Mammary epithelial cell (primary cell): ENCODE data around the gene MID1IP1.

ENCODE experiments used
- EZH2 ChIP-seq: IDR thresholded peaks from 2 replicates; pipeline ENCODE4 v1.6.1; 2012; ENCODE audit warnings: low read length, inconsistent platforms, borderline replicate concordance
- TF ChIP-seq, protein P1 (sequence below), 2 donors: IDR thresholded peaks in 1 of 2; conservative IDR thresholded peaks in 1 of 2; 2 replicates each; pipeline ENCODE4 v1.5.1; 2011 to 2012; ENCODE audit warnings: inconsistent platforms in 2 of 2, low read length in 2 of 2, mild to moderate bottlenecking in 2 of 2, control low read depth in 1 of 2, low read depth in 1 of 2; ENCODE audit not compliant: insufficient read depth in 1 of 2; ENCODE audit errors: extremely low read depth in 1 of 2

DNA sequence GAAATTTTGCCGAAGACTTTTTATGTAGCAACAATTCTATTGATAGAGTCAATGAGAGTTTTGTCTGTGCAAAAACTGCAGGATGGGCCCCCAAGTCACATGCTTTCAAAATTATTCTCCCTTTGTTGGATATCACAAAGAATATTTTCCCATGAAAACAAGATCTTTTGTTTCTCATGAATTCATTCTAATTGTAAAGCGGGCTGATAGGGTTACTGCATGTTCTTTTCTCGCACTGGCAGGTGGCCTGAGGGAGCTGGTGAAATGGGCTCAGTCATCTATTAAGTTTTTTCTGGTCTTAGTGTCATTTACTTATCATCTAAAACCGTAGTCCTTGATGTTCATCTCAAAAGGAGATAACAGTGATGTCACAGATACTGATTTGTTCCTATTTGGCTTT, 44.2 kb downstream of the MID1IP1 start:
- TF ChIP-seq, protein P1, sequence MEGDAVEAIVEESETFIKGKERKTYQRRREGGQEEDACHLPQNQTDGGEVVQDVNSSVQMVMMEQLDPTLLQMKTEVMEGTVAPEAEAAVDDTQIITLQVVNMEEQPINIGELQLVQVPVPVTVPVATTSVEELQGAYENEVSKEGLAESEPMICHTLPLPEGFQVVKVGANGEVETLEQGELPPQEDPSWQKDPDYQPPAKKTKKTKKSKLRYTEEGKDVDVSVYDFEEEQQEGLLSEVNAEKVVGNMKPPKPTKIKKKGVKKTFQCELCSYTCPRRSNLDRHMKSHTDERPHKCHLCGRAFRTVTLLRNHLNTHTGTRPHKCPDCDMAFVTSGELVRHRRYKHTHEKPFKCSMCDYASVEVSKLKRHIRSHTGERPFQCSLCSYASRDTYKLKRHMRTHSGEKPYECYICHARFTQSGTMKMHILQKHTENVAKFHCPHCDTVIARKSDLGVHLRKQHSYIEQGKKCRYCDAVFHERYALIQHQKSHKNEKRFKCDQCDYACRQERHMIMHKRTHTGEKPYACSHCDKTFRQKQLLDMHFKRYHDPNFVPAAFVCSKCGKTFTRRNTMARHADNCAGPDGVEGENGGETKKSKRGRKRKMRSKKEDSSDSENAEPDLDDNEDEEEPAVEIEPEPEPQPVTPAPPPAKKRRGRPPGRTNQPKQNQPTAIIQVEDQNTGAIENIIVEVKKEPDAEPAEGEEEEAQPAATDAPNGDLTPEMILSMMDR (conservative IDR thresholded peaks at IDR 0.05 in 1 of 2, IDR thresholded peaks at IDR 0.05 in 1 of 2; ENCODE audit: extremely low read depth in 1 of 2, insufficient read depth in 1 of 2, low read depth in 1 of 2, low read length in 2 of 2), result no peak
- no peak for TF ChIP-seq EZH2
